RWPE2 (cell line): ENCODE data around the gene GAS7.

ENCODE experiments used
- ATAC-seq: fragments of 200-7000 bp; cut with Tn5 transposase; 3 replicates; pipeline ENCODE4 v1.9.1; 2021; ENCODE audit warnings: low read depth
- DNase-seq: peaks from one replicate; pipeline ENCODE4 v3.0.0-alpha.2; 2020; ENCODE audit warnings: low spot score
- H3K27ac ChIP-seq: fragments of 450-650 bp; 2 replicates; pipeline ENCODE4 v1.5.1; 2017; ENCODE audit warnings: mild to moderate bottlenecking; ENCODE audit not compliant: poor library complexity, severe bottlenecking
- H3K27me3 ChIP-seq: fragments of 250-450 bp; sonication (Bioruptor Pico); 2 replicates; pipeline ENCODE4 v1.5.1; 2021; ENCODE audit warnings: mild to moderate bottlenecking, moderate library complexity; ENCODE audit not compliant: insufficient read depth, poor library complexity, severe bottlenecking
- H3K36me3 ChIP-seq: fragments of 250-450 bp; sonication (Bioruptor Pico); 2 replicates; pipeline ENCODE4 v1.5.1; 2020; ENCODE audit warnings: low read depth, mild to moderate bottlenecking, moderate library complexity
- H3K4me1 ChIP-seq: fragments of 250-450 bp; sonication (Bioruptor Pico); 2 replicates; pipeline ENCODE4 v1.5.1; 2021; ENCODE audit warnings: mild to moderate bottlenecking, moderate library complexity; ENCODE audit not compliant: insufficient read depth, poor library complexity, severe bottlenecking
- H3K4me3 ChIP-seq: fragments of 250-450 bp; sonication (Bioruptor Pico); 2 replicates; pipeline ENCODE4 v1.5.1; 2021; ENCODE audit warnings: mild to moderate bottlenecking, moderate library complexity; ENCODE audit not compliant: severe bottlenecking
- H3K9me3 ChIP-seq: fragments of 250-450 bp; sonication (Bioruptor Pico); 2 replicates; pipeline ENCODE4 v1.5.1; 2021; ENCODE audit warnings: mild to moderate bottlenecking, moderate library complexity; ENCODE audit not compliant: severe bottlenecking
- CTCF ChIP-seq: fragments of 450-650 bp; IDR thresholded peaks from one replicate; pipeline ENCODE4 v1.5.1; 2017; ENCODE audit warnings: mild to moderate bottlenecking, moderate library complexity; ENCODE audit not compliant: poor library complexity, severe bottlenecking

The GAS7 gene

GRCh38 chr17:10130263-10130662 lies 68.1 kb downstream of the GAS7 start:
- no peak for TF ChIP-seq CTCF
- Histone ChIP-seq H3K9me3 (no peaks in the 10 kb centered on the region), H3K4me1 (no peaks in the 10 kb centered on the region), H3K27me3 (no peaks in the 10 kb centered on the region), H3K36me3 (no peaks in the 10 kb centered on the region), H3K4me3 (no peak overlapping the region), H3K27ac (no peak overlapping the region)
- no peak for DNase-seq
- no peak for ATAC-seq

- Histone ChIP-seq H3K27ac (no peak overlapping the region), H3K27me3 (no peaks in the 10 kb centered on the region), H3K9me3 (no peaks in the 10 kb centered on the region), H3K36me3 (no peaks in the 10 kb centered on the region), H3K4me1 (no peaks in the 10 kb centered on the region), H3K4me3 (no peak overlapping the region)
- DNase-seq (no peak), ATAC-seq (no peak)
- TF ChIP-seq CTCF = no peak
Observed at GRCh38 chr17:10127819-10128425, 70.5 kb downstream of the GAS7 start.

- Histone ChIP-seq H3K27ac (no peak overlapping the region), H3K27me3 (no peaks in the 10 kb centered on the region), H3K4me3 (no peak overlapping the region), H3K4me1 (no peaks in the 10 kb centered on the region), H3K36me3 (no peaks in the 10 kb centered on the region), H3K9me3 (no peaks in the 10 kb centered on the region)
- DNase-seq (no peak), ATAC-seq (no peak)
- no peak for TF ChIP-seq CTCF
Observed at GRCh38 chr17:10126616-10127501, 71.5 kb downstream of the GAS7 start.

GRCh38 chr17:10126276-10126615 lies 72.2 kb downstream of the GAS7 start:
- no peak for TF ChIP-seq CTCF
- Histone ChIP-seq H3K4me3 (no peak overlapping the region), H3K27me3 (no peaks in the 10 kb centered on the region), H3K27ac (no peak overlapping the region), H3K9me3 (no peaks in the 10 kb centered on the region), H3K4me1 (no peaks in the 10 kb centered on the region), H3K36me3 (no peaks in the 10 kb centered on the region)
- ATAC-seq = no peak
- no peak for DNase-seq
